ENCODE measurements around the gene CMYA5. TPM values are rescaled to one million over a fixed set of nuclear protein-coding genes. Genes with fewer than 3 reads are reported as not detected.

The CMYA5 gene
- total RNA-seq, 4 donors from 2014 or later = 3,049 to 3,867 (median 3,338) TPM

DNA sequence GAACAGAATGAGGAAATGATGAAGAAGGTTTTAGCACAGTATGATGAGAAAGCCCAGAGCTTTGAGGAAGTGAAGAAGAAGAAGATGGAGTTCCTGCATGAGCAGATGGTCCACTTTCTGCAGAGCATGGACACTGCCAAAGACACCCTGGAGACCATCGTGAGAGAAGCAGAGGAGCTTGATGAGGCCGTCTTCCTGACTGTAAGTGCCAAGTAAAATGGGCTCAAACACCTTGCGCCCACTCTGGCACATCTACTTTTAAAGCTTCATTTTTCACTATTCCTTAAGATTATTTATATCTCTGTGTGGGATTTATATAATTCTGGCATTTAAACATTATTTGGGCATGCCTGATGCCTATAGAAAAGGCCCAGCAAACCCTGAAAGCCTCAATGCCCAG is 55.6 kb downstream of the CMYA5 start:
- Histone ChIP-seq H3K4me3 (no peak overlapping the region), H3K36me3 (peaks cover 0 to 78% of the 10 kb centered on the region in 2 donors), H3K4me1 (peaks cover 0 to 5% of the 10 kb centered on the region in 2 donors), H3K27me3 (no peaks in the 10 kb centered on the region), H3K27ac (peak overlapping the region in 1 of 4 donors; percentile 29), H3K9me3 (no peaks in the 10 kb centered on the region)
- intact Hi-C loops (cut with DNase I; ENCODE audit: low total_unique reads) (no loop called here), in situ Hi-C loops (cut with MboI; ENCODE audit: low sequenced_read_pairs in 4 of 4) (no loop called here)
- DNase-seq = no peak
- TF ChIP-seq, protein P1, sequence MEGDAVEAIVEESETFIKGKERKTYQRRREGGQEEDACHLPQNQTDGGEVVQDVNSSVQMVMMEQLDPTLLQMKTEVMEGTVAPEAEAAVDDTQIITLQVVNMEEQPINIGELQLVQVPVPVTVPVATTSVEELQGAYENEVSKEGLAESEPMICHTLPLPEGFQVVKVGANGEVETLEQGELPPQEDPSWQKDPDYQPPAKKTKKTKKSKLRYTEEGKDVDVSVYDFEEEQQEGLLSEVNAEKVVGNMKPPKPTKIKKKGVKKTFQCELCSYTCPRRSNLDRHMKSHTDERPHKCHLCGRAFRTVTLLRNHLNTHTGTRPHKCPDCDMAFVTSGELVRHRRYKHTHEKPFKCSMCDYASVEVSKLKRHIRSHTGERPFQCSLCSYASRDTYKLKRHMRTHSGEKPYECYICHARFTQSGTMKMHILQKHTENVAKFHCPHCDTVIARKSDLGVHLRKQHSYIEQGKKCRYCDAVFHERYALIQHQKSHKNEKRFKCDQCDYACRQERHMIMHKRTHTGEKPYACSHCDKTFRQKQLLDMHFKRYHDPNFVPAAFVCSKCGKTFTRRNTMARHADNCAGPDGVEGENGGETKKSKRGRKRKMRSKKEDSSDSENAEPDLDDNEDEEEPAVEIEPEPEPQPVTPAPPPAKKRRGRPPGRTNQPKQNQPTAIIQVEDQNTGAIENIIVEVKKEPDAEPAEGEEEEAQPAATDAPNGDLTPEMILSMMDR (IDR thresholded peaks at IDR 0.05 in 4 of 5, conservative IDR thresholded peaks at IDR 0.05 in 1 of 5) = no peak
- no peak for TF ChIP-seq POLR2A (IDR thresholded peaks at IDR 0.05)
- no peak for ATAC-seq

DNA sequence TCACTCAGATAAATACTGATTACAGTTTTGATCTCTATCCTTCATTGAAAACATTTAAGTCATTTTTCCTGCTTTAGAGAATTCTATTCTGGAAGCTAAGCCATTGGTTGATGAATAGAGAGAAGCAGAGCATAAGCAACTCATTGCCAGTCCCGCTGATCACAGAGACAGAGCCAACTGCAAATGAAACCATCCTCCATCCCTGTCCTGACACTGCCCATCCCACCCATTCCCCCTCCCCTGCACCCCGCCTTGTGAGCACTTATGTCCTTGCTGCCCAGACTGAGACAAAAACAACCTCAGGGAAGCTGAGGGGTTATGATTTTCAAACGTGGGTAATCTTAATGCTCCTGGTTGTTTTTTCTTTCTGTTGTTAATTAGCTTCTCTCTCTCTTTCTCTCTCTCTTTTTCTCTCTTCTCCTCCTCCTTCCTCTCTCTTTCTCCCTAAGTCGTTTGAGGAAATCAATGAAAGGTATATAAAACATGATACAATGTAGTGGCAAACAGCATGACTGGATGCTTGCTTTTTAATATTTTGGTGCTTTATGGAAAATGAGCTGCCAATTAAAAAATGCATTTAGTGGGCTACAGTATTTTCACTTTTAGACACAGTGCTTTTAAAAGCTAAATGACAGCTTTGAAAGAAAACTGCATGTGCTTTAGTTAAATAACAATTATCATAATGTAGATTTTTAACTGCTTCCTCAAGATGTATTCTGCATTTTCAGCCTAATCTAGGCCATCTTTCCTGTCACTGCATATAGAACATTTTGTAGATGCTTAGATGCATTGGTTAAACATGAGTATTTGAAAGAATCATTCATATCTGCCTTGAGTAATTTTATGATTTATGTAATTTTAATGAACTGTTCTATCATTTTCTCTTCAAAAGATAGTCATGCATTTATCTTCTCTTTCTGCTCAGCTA is 57.3 kb downstream of the CMYA5 start:
- no peak for TF ChIP-seq POLR2A (IDR thresholded peaks at IDR 0.05)
- TF ChIP-seq, protein P1 (IDR thresholded peaks at IDR 0.05 in 4 of 5, conservative IDR thresholded peaks at IDR 0.05 in 1 of 5) = no peak
- no peaks in the 10 kb centered on the region for H3K4me1 ChIP-seq
- intact Hi-C loops (cut with DNase I; ENCODE audit: low total_unique reads) = no loop called here
- ATAC-seq = no peak
- no peak overlapping the region for H3K27ac ChIP-seq
- H3K4me3 ChIP-seq = no peak overlapping the region
- in situ Hi-C loops (cut with MboI; ENCODE audit: low sequenced_read_pairs in 4 of 4) = no loop called here
- no peaks in the 10 kb centered on the region for H3K9me3 ChIP-seq
- H3K27me3 ChIP-seq = no peaks in the 10 kb centered on the region
- H3K36me3 ChIP-seq = peaks cover 0 to 95% of the 10 kb centered on the region in 2 donors
- DNase-seq = no peak

GRCh38 chr5:79750611-79751510 is 61.2 kb downstream of the CMYA5 start:
- no peak overlapping the region for H3K4me3 ChIP-seq
- in situ Hi-C loops (cut with MboI; ENCODE audit: low sequenced_read_pairs in 4 of 4) = no loop called here
- peaks cover 0 to 99% of the 10 kb centered on the region in 2 donors for H3K36me3 ChIP-seq
- no peak for ATAC-seq
- intact Hi-C loops (cut with DNase I; ENCODE audit: low total_unique reads) = no loop called here
- no peaks in the 10 kb centered on the region for H3K27me3 ChIP-seq
- DNase-seq = no peak
- TF ChIP-seq POLR2A (IDR thresholded peaks at IDR 0.05) = no peak
- TF ChIP-seq, protein P1 (IDR thresholded peaks at IDR 0.05 in 4 of 5, conservative IDR thresholded peaks at IDR 0.05 in 1 of 5) = no peak
- H3K4me1 ChIP-seq = no peaks in the 10 kb centered on the region
- no peaks in the 10 kb centered on the region for H3K9me3 ChIP-seq
- peak overlapping the region in 3 of 4 donors; percentile 5 to 40 (median 33) for H3K27ac ChIP-seq

- Histone ChIP-seq H3K4me1 (no peaks in the 10 kb centered on the region), H3K36me3 (peaks cover 0 to 98% of the 10 kb centered on the region in 2 donors), H3K9me3 (no peaks in the 10 kb centered on the region), H3K4me3 (no peak overlapping the region), H3K27ac (no peak overlapping the region), H3K27me3 (no peaks in the 10 kb centered on the region)
- in situ Hi-C loops (cut with MboI; ENCODE audit: low sequenced_read_pairs in 4 of 4) (no loop called here), intact Hi-C loops (cut with DNase I; ENCODE audit: low total_unique reads) (no loop called here)
- TF ChIP-seq, protein P1 (IDR thresholded peaks at IDR 0.05 in 4 of 5, conservative IDR thresholded peaks at IDR 0.05 in 1 of 5) = no peak
- no peak for TF ChIP-seq POLR2A (IDR thresholded peaks at IDR 0.05)
- DNase-seq (no peak), ATAC-seq (no peak)
Measured at GRCh38 chr5:79753092-79753491, 63.5 kb downstream of the CMYA5 start.
